DND-41 (cell line): ENCODE measurements around the gene JDP2.

Experiments used
- ATAC-seq: fragments of 200-7000 bp; cut with Tn5 transposase; 3 replicates; pipeline ENCODE4 v1.9.1; 2021; ENCODE audit warnings: low read depth; ENCODE audit not compliant: insufficient read depth
- DNase-seq: peaks from one replicate; pipeline ENCODE4 v3.0.0-alpha.2; 2020
- H2AFZ ChIP-seq: 2 replicates; pipeline ENCODE4 v1.6.0; 2012; ENCODE audit warnings: low read depth, low read length
- H3K27ac ChIP-seq: 2 replicates; pipeline ENCODE4 v1.5.1; 2012; ENCODE audit warnings: low read length, inconsistent platforms
- H3K27me3 ChIP-seq: fragments of 200-600 bp; sonication (generic); 2 replicates; pipeline ENCODE4 v1.6.0; 2012; ENCODE audit warnings: low read length, mild to moderate bottlenecking, inconsistent platforms; ENCODE audit not compliant: insufficient read depth, poor library complexity
- H3K36me3 ChIP-seq: 2 replicates; pipeline ENCODE4 v1.5.1; 2012; ENCODE audit warnings: low read length, inconsistent platforms; ENCODE audit not compliant: insufficient read depth
- H3K4me1 ChIP-seq: 2 replicates; pipeline ENCODE4 v1.5.1; 2012; ENCODE audit warnings: mild to moderate bottlenecking, low read length; ENCODE audit not compliant: insufficient read depth
- H3K4me2 ChIP-seq: 2 replicates; pipeline ENCODE4 v1.6.0; 2012; ENCODE audit warnings: mild to moderate bottlenecking, moderate library complexity, low read length, inconsistent platforms; ENCODE audit not compliant: insufficient read depth
- H3K4me3 ChIP-seq, 2 experiments: fragments of 200-600 bp in 1 of 2; shearing (Covaris generic) in 1 of 2; 2 replicates each; pipeline ENCODE4 v1.5.1; 2012 to 2016; ENCODE audit warnings: inconsistent platforms in 2 of 2, low read length in 2 of 2, mild to moderate bottlenecking in 2 of 2, low read depth in 1 of 2, moderate library complexity in 1 of 2
- H3K79me2 ChIP-seq: 2 replicates; pipeline ENCODE4 v1.6.0; 2012; ENCODE audit warnings: low read length, inconsistent platforms; ENCODE audit not compliant: insufficient read depth
- H3K9ac ChIP-seq: 2 replicates; pipeline ENCODE4 v1.6.0; 2012; ENCODE audit warnings: low read depth, mild to moderate bottlenecking, inconsistent platforms, low read length, moderate library complexity
- H3K9me3 ChIP-seq: 2 replicates; pipeline ENCODE4 v1.5.1; 2012; ENCODE audit warnings: low read length, moderate library complexity, mild to moderate bottlenecking, inconsistent platforms; ENCODE audit not compliant: insufficient read depth, severe bottlenecking
- H4K20me1 ChIP-seq: 2 replicates; pipeline ENCODE4 v1.6.0; 2012; ENCODE audit warnings: low read length; ENCODE audit not compliant: insufficient read depth
- CTCF ChIP-seq: IDR thresholded peaks from 2 replicates; pipeline ENCODE4 v1.5.1; 2012; ENCODE audit warnings: borderline replicate concordance, low read length, moderate library complexity, mild to moderate bottlenecking; ENCODE audit not compliant: poor library complexity, severe bottlenecking; ENCODE audit errors: extremely low read depth
- EZH2 ChIP-seq: IDR thresholded peaks from 3 replicates; pipeline ENCODE4 v1.6.1; 2012; ENCODE audit warnings: borderline replicate concordance, low read depth, mild to moderate bottlenecking, moderate library complexity, low read length, inconsistent platforms; ENCODE audit not compliant: severe bottlenecking

The JDP2 gene

GRCh38 chr14:75417674-75418073 is 10.1 kb upstream of the JDP2 start:
- Histone ChIP-seq H3K79me2 (no peaks in the 10 kb centered on the region), H3K4me3 (no peak overlapping the region), H3K4me1 (no peaks in the 10 kb centered on the region), H3K36me3 (no peaks in the 10 kb centered on the region), H4K20me1 (no peaks in the 10 kb centered on the region), H3K27ac (no peak overlapping the region), H3K9ac (no peak overlapping the region), H2AFZ (no peak overlapping the region), H3K27me3 (peaks cover 3% of the 10 kb centered on the region), H3K9me3 (no peaks in the 10 kb centered on the region), H3K4me2 (no peak overlapping the region)
- ATAC-seq (no peak), DNase-seq (no peak)
- TF ChIP-seq CTCF (no peak), EZH2 (no peak)

GRCh38 chr14:75418850-75419768 is 8.7 kb upstream of the JDP2 start:
- no peaks in the 10 kb centered on the region for H3K79me2 ChIP-seq
- H3K4me2 ChIP-seq: no peak overlapping the region
- H3K27me3 ChIP-seq: peaks cover 5% of the 10 kb centered on the region
- no peak overlapping the region for H3K9ac ChIP-seq
- H3K4me1 ChIP-seq: no peaks in the 10 kb centered on the region
- H4K20me1 ChIP-seq: no peaks in the 10 kb centered on the region
- no peaks in the 10 kb centered on the region for H3K9me3 ChIP-seq
- TF ChIP-seq EZH2: no peak
- no peak for TF ChIP-seq CTCF
- H3K4me3 ChIP-seq: no peak overlapping the region
- ATAC-seq (peak; percentile 48; the same call in 2 of the 3 replicates), DNase-seq (peak; percentile 21)
- no peak overlapping the region for H3K27ac ChIP-seq
- no peaks in the 10 kb centered on the region for H3K36me3 ChIP-seq
- H2AFZ ChIP-seq: no peak overlapping the region

GRCh38 chr14:75422169-75422568 is 5.7 kb upstream of the JDP2 start:
- Histone ChIP-seq H3K79me2 (no peaks in the 10 kb centered on the region), H2AFZ (no peak overlapping the region), H3K4me2 (no peak overlapping the region), H3K4me3 (no peak overlapping the region), H4K20me1 (no peaks in the 10 kb centered on the region), H3K4me1 (no peaks in the 10 kb centered on the region), H3K36me3 (no peaks in the 10 kb centered on the region), H3K27ac (no peak overlapping the region), H3K27me3 (peaks cover 24% of the 10 kb centered on the region), H3K9me3 (no peaks in the 10 kb centered on the region), H3K9ac (no peak overlapping the region)
- TF ChIP-seq CTCF (no peak), EZH2 (no peak)
- DNase-seq (no peak), ATAC-seq (no peak)
